ENCODE measurements around the gene ZSCAN4. TPM values are rescaled to one million over a fixed set of nuclear protein-coding genes. Genes with fewer than 3 reads are reported as not detected.

ZSCAN4 gene
- total and polyA plus RNA-seq, 2 donors = 0.05 to 0.96 TPM

- Histone ChIP-seq H3K4me3 (ENCODE audit: low read length in 2 of 2) (no peak overlapping the region), H3K27me3 (ENCODE audit: control insufficient read depth in 2 of 2, insufficient read depth in 1 of 2, low read length in 1 of 2) (no peaks in the 10 kb centered on the region), H3K27ac (ENCODE audit: low read depth in 1 of 2, low read length in 1 of 2) (no peak overlapping the region), H3K9me3 (ENCODE audit: control insufficient read depth in 2 of 2, insufficient read depth in 1 of 2, low read length in 1 of 2) (peaks cover 9 to 17% of the 10 kb centered on the region in 2 donors), H3K4me1 (ENCODE audit: control insufficient read depth in 2 of 2, insufficient read depth in 2 of 2, low read length in 2 of 2) (no peaks in the 10 kb centered on the region), H3K36me3 (ENCODE audit: control insufficient read depth in 2 of 2, insufficient read depth in 2 of 2, low read length in 1 of 2) (peaks cover 67 to 80% of the 10 kb centered on the region in 2 donors)
- DNase-seq (ENCODE audit: low read depth in 6 of 9, low spot score in 9 of 9) = no peak
- 97% methylated on average over 6 of the region's 6 CpGs for WGBS
Observed at GRCh38 chr19:57701625-57702024, 32.9 kb downstream of the ZSCAN4 start.

- 100% methylated on average over 1 of the region's 1 CpG for WGBS
- Histone ChIP-seq H3K36me3 (ENCODE audit: control insufficient read depth in 2 of 2, insufficient read depth in 2 of 2, low read length in 1 of 2) (peaks cover 41 to 57% of the 10 kb centered on the region in 2 donors), H3K4me3 (ENCODE audit: low read length in 2 of 2) (no peak overlapping the region), H3K27me3 (ENCODE audit: control insufficient read depth in 2 of 2, insufficient read depth in 1 of 2, low read length in 1 of 2) (no peaks in the 10 kb centered on the region), H3K9me3 (ENCODE audit: control insufficient read depth in 2 of 2, insufficient read depth in 1 of 2, low read length in 1 of 2) (peaks cover 14 to 18% of the 10 kb centered on the region in 2 donors), H3K4me1 (ENCODE audit: control insufficient read depth in 2 of 2, insufficient read depth in 2 of 2, low read length in 2 of 2) (peaks cover 11 to 19% of the 10 kb centered on the region in 2 donors), H3K27ac (ENCODE audit: low read depth in 1 of 2, low read length in 1 of 2) (no peak overlapping the region)
- DNase-seq (ENCODE audit: low read depth in 6 of 9, low spot score in 9 of 9) = no peak
Observed at GRCh38 chr19:57706346-57706745, 37.6 kb downstream of the ZSCAN4 start.

- Histone ChIP-seq H3K9me3 (ENCODE audit: control insufficient read depth in 2 of 2, insufficient read depth in 1 of 2, low read length in 1 of 2) (peaks cover 0 to 15% of the 10 kb centered on the region in 2 donors), H3K36me3 (ENCODE audit: control insufficient read depth in 2 of 2, insufficient read depth in 2 of 2, low read length in 1 of 2) (peaks cover 19 to 34% of the 10 kb centered on the region in 2 donors), H3K4me3 (ENCODE audit: low read length in 2 of 2) (peak within 1 kb of the TSS; percentile 82 to 87), H3K27ac (ENCODE audit: low read depth in 1 of 2, low read length in 1 of 2) (peak within 1 kb of the TSS; percentile 97 to 98), H3K4me1 (ENCODE audit: control insufficient read depth in 2 of 2, insufficient read depth in 2 of 2, low read length in 2 of 2) (peaks cover 11 to 19% of the 10 kb centered on the region in 2 donors), H3K27me3 (ENCODE audit: control insufficient read depth in 2 of 2, insufficient read depth in 1 of 2, low read length in 1 of 2) (no peaks in the 10 kb centered on the region)
- DNase-seq (ENCODE audit: low read depth in 6 of 9, low spot score in 9 of 9) = peak; percentile 73 to 95 (median 85)
- 2% methylated on average over 53 of the region's 53 CpGs for WGBS
Observed at GRCh38 chr19:57708641-57709361, 40.1 kb downstream of the ZSCAN4 start, which contains the start of gene ZNF154. ZNF154 (minus strand) TSS chr19:57709204; CDS start chr19:57708971, 233 bp downstream.

DNA sequence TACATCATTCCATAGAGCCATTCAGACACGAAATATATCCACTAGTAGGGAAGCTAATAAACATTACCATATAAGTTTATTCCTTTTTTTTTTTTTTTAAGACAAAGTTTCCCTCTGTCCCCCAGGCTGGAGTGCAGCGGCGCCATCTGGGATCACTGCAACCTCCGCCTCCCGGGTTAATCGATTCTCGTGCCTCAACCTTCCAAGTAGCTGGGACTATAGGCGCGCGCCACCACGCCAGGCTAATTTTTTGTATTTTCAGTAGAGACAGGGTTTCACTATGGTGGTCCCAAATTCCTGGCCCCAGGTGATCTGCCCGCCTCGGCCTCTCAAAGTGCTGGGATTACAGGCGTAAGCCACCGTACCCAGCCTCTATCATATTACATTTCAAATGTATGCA is 40.9 kb downstream of the ZSCAN4 start:
- Histone ChIP-seq H3K4me3 (ENCODE audit: low read length in 2 of 2) (peak overlapping the region; percentile 82 to 87), H3K27ac (ENCODE audit: low read depth in 1 of 2, low read length in 1 of 2) (peak overlapping the region in 1 of 2 donors; percentile 97), H3K36me3 (ENCODE audit: control insufficient read depth in 2 of 2, insufficient read depth in 2 of 2, low read length in 1 of 2) (peaks cover 11 to 26% of the 10 kb centered on the region in 2 donors), H3K27me3 (ENCODE audit: control insufficient read depth in 2 of 2, insufficient read depth in 1 of 2, low read length in 1 of 2) (no peaks in the 10 kb centered on the region), H3K9me3 (ENCODE audit: control insufficient read depth in 2 of 2, insufficient read depth in 1 of 2, low read length in 1 of 2) (peaks cover 0 to 15% of the 10 kb centered on the region in 2 donors), H3K4me1 (ENCODE audit: control insufficient read depth in 2 of 2, insufficient read depth in 2 of 2, low read length in 2 of 2) (peaks cover 11 to 19% of the 10 kb centered on the region in 2 donors)
- WGBS = 81% methylated on average over 15 of the region's 15 CpGs
- no peak for DNase-seq (ENCODE audit: low read depth in 6 of 9, low spot score in 9 of 9)

DNA sequence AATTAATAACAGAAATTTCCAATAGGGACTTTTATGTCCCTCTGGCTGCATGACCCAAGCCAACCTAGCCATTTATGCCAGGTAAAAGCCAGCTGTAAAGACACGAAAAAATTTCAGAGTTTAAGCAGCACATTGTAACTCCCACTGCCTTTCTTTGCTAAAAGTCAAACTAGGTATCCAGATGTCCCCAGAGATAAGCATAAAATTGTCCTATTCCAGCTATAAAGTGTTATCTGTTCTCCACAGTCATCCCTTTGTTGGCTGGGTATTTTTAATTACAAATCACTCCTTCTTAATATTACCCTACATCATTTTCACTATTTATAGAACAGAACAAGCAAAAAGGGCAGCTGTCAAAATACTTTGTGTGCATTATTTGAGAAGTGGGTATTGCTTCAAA is 43.5 kb downstream of the ZSCAN4 start:
- DNase-seq (ENCODE audit: low read depth in 6 of 9, low spot score in 9 of 9) = no peak
- 89% methylated on average over 1 of the region's 1 CpG for WGBS
- Histone ChIP-seq H3K4me1 (ENCODE audit: control insufficient read depth in 2 of 2, insufficient read depth in 2 of 2, low read length in 2 of 2) (peaks cover 11 to 19% of the 10 kb centered on the region in 2 donors), H3K4me3 (ENCODE audit: low read length in 2 of 2) (no peak overlapping the region), H3K9me3 (ENCODE audit: control insufficient read depth in 2 of 2, insufficient read depth in 1 of 2, low read length in 1 of 2) (peaks cover 0 to 6% of the 10 kb centered on the region in 2 donors), H3K27me3 (ENCODE audit: control insufficient read depth in 2 of 2, insufficient read depth in 1 of 2, low read length in 1 of 2) (no peaks in the 10 kb centered on the region), H3K36me3 (ENCODE audit: control insufficient read depth in 2 of 2, insufficient read depth in 2 of 2, low read length in 1 of 2) (peaks cover 0 to 6% of the 10 kb centered on the region in 2 donors), H3K27ac (ENCODE audit: low read depth in 1 of 2, low read length in 1 of 2) (no peak overlapping the region)

DNA sequence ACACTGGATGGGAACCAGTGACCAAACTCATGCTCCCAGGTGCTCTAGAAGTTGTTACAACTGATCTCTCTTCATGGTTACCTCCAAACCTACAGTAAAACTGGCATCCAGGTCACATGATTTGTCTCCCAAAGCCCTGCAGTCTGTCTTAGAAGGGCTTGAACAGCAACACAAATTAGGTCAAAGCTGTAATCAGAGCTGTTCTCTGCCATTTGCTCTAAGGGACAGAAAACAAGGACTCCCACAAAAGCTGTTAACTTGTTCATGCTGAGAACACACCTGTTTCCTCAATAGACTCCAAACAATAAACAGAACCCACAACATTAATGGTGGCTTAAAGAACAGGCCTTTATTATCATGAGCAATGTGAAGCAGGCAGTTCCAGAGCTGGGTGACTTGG is 50.7 kb downstream of the ZSCAN4 start:
- Histone ChIP-seq H3K27ac (ENCODE audit: low read depth in 1 of 2, low read length in 1 of 2) (no peak overlapping the region), H3K36me3 (ENCODE audit: control insufficient read depth in 2 of 2, insufficient read depth in 2 of 2, low read length in 1 of 2) (peaks cover 40 to 46% of the 10 kb centered on the region in 2 donors), H3K4me3 (ENCODE audit: low read length in 2 of 2) (no peak overlapping the region), H3K9me3 (ENCODE audit: control insufficient read depth in 2 of 2, insufficient read depth in 1 of 2, low read length in 1 of 2) (peaks cover 32 to 47% of the 10 kb centered on the region in 2 donors), H3K27me3 (ENCODE audit: control insufficient read depth in 2 of 2, insufficient read depth in 1 of 2, low read length in 1 of 2) (no peaks in the 10 kb centered on the region), H3K4me1 (ENCODE audit: control insufficient read depth in 2 of 2, insufficient read depth in 2 of 2, low read length in 2 of 2) (no peaks in the 10 kb centered on the region)
- DNase-seq (ENCODE audit: low read depth in 6 of 9, low spot score in 9 of 9) = no peak

- Histone ChIP-seq H3K27me3 (ENCODE audit: control insufficient read depth in 2 of 2, insufficient read depth in 1 of 2, low read length in 1 of 2) (no peaks in the 10 kb centered on the region), H3K4me1 (ENCODE audit: control insufficient read depth in 2 of 2, insufficient read depth in 2 of 2, low read length in 2 of 2) (no peaks in the 10 kb centered on the region), H3K4me3 (ENCODE audit: low read length in 2 of 2) (no peak overlapping the region), H3K27ac (ENCODE audit: low read depth in 1 of 2, low read length in 1 of 2) (no peak overlapping the region), H3K36me3 (ENCODE audit: control insufficient read depth in 2 of 2, insufficient read depth in 2 of 2, low read length in 1 of 2) (peaks cover 40 to 48% of the 10 kb centered on the region in 2 donors), H3K9me3 (ENCODE audit: control insufficient read depth in 2 of 2, insufficient read depth in 1 of 2, low read length in 1 of 2) (peaks cover 32 to 48% of the 10 kb centered on the region in 2 donors)
- WGBS = 99% methylated on average over 4 of the region's 4 CpGs
- DNase-seq (ENCODE audit: low read depth in 6 of 9, low spot score in 9 of 9) = no peak
Observed at GRCh38 chr19:57719901-57720519, 51.3 kb downstream of the ZSCAN4 start.

GRCh38 chr19:57720878-57721277 is 52.1 kb downstream of the ZSCAN4 start:
- no peak overlapping the region for H3K27ac ChIP-seq (ENCODE audit: low read depth in 1 of 2, low read length in 1 of 2)
- peaks cover 32 to 51% of the 10 kb centered on the region in 2 donors for H3K9me3 ChIP-seq (ENCODE audit: control insufficient read depth in 2 of 2, insufficient read depth in 1 of 2, low read length in 1 of 2)
- H3K4me1 ChIP-seq (ENCODE audit: control insufficient read depth in 2 of 2, insufficient read depth in 2 of 2, low read length in 2 of 2) = no peaks in the 10 kb centered on the region
- H3K36me3 ChIP-seq (ENCODE audit: control insufficient read depth in 2 of 2, insufficient read depth in 2 of 2, low read length in 1 of 2) = peaks cover 40 to 48% of the 10 kb centered on the region in 2 donors
- H3K27me3 ChIP-seq (ENCODE audit: control insufficient read depth in 2 of 2, insufficient read depth in 1 of 2, low read length in 1 of 2) = no peaks in the 10 kb centered on the region
- DNase-seq (ENCODE audit: low read depth in 6 of 9, low spot score in 9 of 9) = no peak
- WGBS = 98% methylated on average over 10 of the region's 10 CpGs
- no peak overlapping the region for H3K4me3 ChIP-seq (ENCODE audit: low read length in 2 of 2)
